Effector CD4-positive, alpha-beta T cell (primary cell): ENCODE measurements around the gene TENT4A.
A peak's percentile ranks its signal among the peaks of the same experiment; 100 is the strongest.
"Not testable (repeated sequence)": the region's sequence is repeated elsewhere in the genome, so short reads cannot be mapped to it uniquely, and the experiment has no call there.

Experiments
- DNase-seq: peaks from one replicate; pipeline ENCODE4 v3.0.0-alpha.2; 2020
- total RNA-seq: gene quantifications from one replicate; lab custom pipeline; 2026; lab: John Stamatoyannopoulos, UW

Gene TENT4A
- 73.2 reads per million, percentile 76 among the genes with 10 or more reads in this experiment for total RNA-seq

GRCh38 chr5:6713274-6714225 lies at the start of gene TENT4A:
Gene TENT4A (plus strand): TSS chr5:6713432. CDS start chr5:6713984, 552 bp downstream.
- peak; percentile 20 for DNase-seq

- no peak for DNase-seq
Measured at GRCh38 chr5:6666762-6667161, 46.5 kb upstream of the TENT4A start.

- DNase-seq: no peak
Measured at GRCh38 chr5:6667648-6668047, 45.6 kb upstream of the TENT4A start.

- not testable (repeated sequence) for DNase-seq
Measured at GRCh38 chr5:6668717-6669116, 44.5 kb upstream of the TENT4A start.

GRCh38 chr5:6673031-6673430 lies 40.2 kb upstream of the TENT4A start:
- no peak for DNase-seq

- no peak for DNase-seq
Measured at GRCh38 chr5:6673963-6674362, 39.3 kb upstream of the TENT4A start.

DNA sequence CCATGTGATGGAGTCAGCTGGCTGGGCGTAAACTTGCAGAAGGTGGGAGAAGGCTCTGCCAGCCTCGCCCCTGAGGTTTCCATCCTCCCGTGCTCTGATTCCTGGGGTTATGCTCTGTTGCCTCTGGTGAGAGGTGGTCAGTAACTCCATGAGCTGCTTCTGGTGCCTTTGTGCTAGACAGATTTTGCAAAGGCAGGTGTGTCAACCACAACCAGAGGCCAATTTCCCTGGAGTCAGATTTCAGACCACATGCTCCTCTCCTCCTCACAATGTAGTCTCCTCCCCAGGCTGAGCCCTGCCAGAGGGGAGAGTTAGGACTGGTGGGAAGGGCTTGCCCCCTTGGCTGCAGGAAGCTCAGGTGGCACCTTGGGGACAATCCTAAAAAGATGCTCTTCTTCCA lies 38.8 kb upstream of the TENT4A start:
- DNase-seq: no peak

- DNase-seq: no peak
Measured at GRCh38 chr5:6674886-6675285, 38.3 kb upstream of the TENT4A start.

DNA sequence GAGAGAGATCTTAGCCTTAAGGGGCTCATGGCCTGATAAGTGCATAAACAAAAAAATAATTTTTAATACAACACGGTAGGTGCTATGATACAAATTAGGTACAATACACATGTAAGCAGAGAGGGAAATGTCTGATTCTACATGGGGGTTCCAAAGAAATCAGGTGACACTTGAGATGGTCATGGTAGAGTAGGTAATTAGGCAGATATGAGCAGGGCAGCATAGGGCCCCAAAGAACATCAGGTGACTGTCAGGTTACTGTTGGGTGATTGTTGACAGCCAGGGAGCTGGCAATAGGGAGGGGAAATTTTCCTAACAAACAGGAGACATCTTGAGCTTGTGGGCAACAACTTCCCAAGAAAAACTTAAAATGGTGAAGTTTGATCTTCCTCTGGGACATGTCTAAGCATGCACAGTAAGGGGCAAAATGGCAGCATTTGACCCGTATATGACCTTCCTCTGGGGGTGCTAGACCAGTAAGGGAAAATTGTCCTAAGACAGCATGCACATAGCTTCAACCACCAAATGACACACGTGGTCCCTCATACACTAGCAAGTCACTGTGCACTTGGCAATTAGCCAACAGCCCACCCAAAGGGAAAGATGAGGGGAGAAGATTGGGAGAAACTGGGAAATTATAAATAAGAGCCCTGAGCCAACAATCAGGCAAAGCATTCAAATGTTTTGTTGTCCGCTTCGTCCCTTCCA lies 37.3 kb upstream of the TENT4A start:
- DNase-seq: no peak

DNA sequence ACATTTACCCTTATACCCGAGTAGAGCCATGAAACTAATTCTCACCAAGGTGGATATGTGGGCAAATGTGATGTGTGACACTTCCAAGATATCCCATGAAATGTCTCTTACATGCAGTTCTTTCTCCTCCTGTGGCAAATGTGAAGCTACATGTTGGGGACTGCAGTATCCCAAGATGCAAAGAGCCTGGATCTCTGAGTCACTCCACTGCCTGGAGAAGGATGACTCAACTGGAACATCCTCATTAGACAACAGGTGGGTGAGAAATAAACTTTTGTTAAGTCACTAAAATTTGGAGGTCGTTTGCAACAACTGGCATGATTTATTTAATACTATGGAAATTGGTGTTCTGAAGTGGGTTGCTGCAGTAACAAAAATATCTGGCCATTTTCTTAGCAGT lies 36.5 kb upstream of the TENT4A start:
- no peak for DNase-seq

DNA sequence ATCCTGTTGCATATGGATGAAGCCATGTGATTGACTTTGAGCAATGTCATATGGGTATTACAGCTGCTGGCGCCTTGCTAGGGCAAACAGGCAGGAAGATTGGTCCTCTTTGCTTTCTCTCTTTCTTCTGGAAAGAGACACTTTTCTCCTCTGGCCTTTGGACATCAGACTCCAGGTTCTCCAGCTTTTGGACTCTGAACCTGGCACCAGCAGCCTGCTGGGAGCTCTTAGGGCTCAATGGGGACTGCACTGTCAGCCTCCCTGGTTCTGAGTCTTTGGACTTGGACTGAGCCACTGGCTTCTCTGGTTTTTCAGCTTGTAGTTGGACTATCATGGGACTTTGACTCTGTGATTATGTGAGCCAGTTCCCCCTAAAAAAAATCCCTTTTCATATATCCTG lies 34.8 kb upstream of the TENT4A start:
- DNase-seq: no peak

DNA sequence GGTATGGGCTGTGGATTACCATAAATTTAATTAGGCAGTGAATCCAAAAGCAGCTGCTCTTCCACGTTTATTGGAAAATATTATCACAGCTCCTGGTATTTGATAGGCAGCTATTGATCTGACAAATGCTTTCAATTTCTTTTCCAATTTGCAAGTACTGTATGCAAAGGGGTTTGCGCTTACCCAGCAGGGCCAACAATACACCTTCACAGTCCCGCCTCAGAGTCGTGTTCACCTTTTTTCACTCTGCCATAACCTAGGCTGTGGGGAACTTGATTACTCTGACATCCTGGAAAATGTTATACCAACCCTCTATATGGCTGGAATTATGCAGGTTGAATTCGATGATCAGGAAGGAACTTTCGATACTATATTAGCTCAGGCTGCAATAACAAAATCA lies 32.3 kb upstream of the TENT4A start:
- DNase-seq: no peak

GRCh38 chr5:6681682-6682081 lies 31.6 kb upstream of the TENT4A start:
- no peak for DNase-seq

- DNase-seq: no peak
Measured at GRCh38 chr5:6682239-6682638, 31.0 kb upstream of the TENT4A start.

DNA sequence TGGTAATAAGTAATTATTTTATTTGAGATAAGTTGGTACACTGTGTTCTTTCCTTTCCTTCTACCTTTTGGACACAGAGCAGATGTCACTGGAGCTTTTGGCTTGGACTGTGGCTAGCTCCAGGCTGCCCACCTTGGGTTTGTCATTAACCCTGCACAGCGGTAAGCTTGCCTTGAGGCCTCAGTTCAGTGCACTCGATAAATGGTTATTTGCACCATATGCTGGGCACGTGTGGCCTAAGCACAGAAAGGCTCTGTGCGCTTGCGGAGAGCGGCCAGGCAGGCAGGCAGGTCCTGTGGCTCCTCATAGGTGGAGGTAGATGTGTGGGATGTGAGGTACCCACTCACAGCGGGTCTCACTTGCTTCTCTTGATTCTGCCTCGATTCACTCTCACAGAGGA lies 30.0 kb upstream of the TENT4A start:
- no peak for DNase-seq

- DNase-seq: no peak
Measured at GRCh38 chr5:6684075-6684474, 29.2 kb upstream of the TENT4A start.

GRCh38 chr5:6686501-6686900 lies 26.7 kb upstream of the TENT4A start:
- DNase-seq: no peak

- no peak for DNase-seq
Measured at GRCh38 chr5:6686915-6687409, 26.3 kb upstream of the TENT4A start.

GRCh38 chr5:6687505-6687904 lies 25.7 kb upstream of the TENT4A start:
- DNase-seq: no peak

DNA sequence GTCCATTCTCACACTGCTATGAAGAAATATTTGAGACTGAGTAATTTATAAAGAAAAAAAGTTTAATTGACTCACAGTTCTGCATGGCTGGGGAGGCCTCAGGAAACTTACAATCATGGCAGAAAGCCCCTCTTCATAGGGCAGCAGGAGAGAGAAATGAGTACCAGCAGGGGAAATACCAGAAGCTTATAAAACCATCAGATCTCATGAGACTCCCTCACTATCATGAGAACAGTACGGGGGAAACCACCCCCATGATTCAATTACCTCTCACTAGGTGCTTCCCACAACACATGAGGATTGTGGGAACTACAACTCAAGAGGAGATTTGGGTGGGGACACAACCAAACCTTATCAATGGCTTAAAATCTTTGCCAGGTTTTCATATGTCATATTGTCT lies 20.3 kb upstream of the TENT4A start:
- DNase-seq: no peak

DNA sequence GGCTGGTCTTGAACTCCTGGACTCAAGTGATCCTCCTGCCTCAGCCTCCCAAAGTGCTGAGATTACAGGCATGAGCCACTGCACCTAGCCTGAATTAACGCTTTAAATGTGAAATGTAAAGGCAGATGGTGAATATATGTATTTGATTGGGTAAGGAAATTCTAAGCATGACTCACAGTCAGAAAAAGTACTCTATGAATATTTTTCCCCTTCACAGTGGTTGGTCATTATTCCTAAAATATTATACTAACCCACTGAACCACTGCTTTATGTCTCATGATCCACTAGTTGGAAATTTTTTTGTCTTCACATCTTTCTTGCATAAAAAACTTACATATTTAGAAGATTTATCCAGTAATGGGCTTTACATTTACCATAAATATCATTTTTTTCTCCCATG lies 14.5 kb upstream of the TENT4A start:
- DNase-seq: no peak

DNA sequence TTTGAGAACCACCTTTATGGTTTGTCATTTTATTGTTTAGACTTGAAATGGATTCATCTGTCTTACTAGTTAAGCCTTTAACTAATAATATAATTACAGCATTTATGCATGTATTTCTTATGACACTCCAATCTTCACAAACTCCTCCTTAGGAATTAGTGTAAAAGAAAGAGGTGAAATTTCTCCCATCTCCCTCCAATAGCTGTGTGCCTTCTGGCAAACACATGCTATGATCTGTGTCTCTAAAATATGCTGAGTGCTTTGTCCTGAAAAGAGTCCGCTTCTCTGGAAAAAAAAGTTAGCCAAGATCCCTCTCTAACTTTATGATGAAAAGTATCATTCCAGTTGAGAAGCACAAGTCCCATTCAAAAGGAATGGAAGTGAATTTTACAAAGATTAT lies 13.9 kb upstream of the TENT4A start:
- DNase-seq: no peak

DNA sequence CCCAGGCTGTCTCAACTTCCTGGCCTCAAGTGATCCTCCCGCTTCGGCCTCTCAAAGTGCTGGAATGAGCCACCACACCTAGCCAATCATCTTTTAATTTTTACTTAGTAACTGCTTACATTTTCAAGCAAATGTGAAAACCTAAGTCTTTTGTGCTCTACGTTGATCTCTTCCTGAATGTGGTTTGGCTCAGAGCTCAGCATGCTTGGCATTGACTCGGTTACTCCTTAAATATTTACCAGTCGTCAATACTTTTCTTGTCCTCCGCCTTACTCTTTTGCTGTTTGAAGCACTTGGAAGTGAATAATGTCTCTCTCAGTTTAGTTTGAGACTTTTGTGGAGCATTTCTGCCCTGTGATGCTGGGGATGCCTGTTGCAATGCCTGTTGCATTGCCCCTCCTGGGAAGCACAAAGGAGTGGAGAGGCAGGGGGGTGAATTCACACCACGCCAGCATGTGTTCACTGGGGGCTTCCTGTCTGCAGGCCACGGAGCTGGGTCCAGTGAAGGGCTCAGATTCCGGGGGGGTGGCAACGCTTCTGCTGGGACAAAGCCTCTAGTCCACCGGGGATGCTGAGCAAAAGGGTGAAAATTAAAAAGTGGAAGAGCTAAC lies 13.1 kb upstream of the TENT4A start:
- no peak for DNase-seq
